ENCODE data around the gene NDUFAF7.
"Not testable (repeated sequence)": the region's sequence is repeated elsewhere in the genome, so short reads cannot be mapped to it uniquely, and the experiment has no call there.

NDUFAF7 gene

GRCh38 chr2:37283207-37283606 is 51.7 kb downstream of the NDUFAF7 start:
- DNase-seq, result no peak

GRCh38 chr2:37284381-37284780 is 52.9 kb downstream of the NDUFAF7 start:
- no peak for DNase-seq

- DNase-seq, result no peak
These were observed 56.5 kb downstream of the NDUFAF7 start for GRCh38 chr2:37287966-37288365.

- no peak for DNase-seq
These were observed 60.2 kb downstream of the NDUFAF7 start for GRCh38 chr2:37291680-37292079.

- not testable (repeated sequence) for DNase-seq
These were observed 63.4 kb downstream of the NDUFAF7 start for GRCh38 chr2:37294858-37295257.

- DNase-seq, result no peak
These were observed 64.1 kb downstream of the NDUFAF7 start for GRCh38 chr2:37295469-37296073.

- no peak for DNase-seq
These were observed 66.2 kb downstream of the NDUFAF7 start for GRCh38 chr2:37297632-37298031.

Measured in C1 segment of cervical spinal cord (tissue), 14 donors.